ENCODE results near the gene FANCC.

GRCh38 chr9:95229230-95229915 is 88.1 kb downstream of the FANCC start:
- TF ChIP-seq CTCF (IDR thresholded peaks at IDR 0.05) (no peak), POLR2A (IDR thresholded peaks at IDR 0.05) (no peak)

Data from body of pancreas (tissue), 4 donors.